Body of pancreas (tissue), 4 donors: ENCODE data around the gene LDLRAP1. TPM values are rescaled to one million over a fixed set of nuclear protein-coding genes. Genes with fewer than 3 reads are reported as not detected.

ENCODE experiments used
- ATAC-seq: fragments of 150-250 bp; one replicate; pipeline ENCODE4 v1.9.1; 2016
- DNase-seq, 4 donors: peaks; one replicate each; pipeline ENCODE4 v3.0.0-alpha.2; 2019
- H3K27ac ChIP-seq, 4 donors: fragments of 200-600 bp; sonication (generic); 1 replicate in 3 of 4; 2 replicates in 1 of 4; pipeline versions ENCODE4 v1.5.1 to v1.6.1; 2016 to 2019; ENCODE audit warnings: mild to moderate bottlenecking in 1 of 4, mixed read lengths in 1 of 4, moderate library complexity in 1 of 4
- H3K27me3 ChIP-seq, 2 donors: fragments of 200-600 bp; sonication (generic); one replicate each; pipeline ENCODE4 v1.6.0; 2016; ENCODE audit warnings: mild to moderate bottlenecking in 1 of 2
- H3K36me3 ChIP-seq, 2 donors: fragments of 200-600 bp; sonication (generic); replicated peaks in 1 of 2; 2 replicates each; pipeline ENCODE4 v1.5.1; 2016; ENCODE audit warnings: low read depth in 2 of 2; ENCODE audit not compliant: insufficient read depth in 1 of 2
- H3K4me1 ChIP-seq: fragments of 200-600 bp; sonication (generic); one replicate; pipeline ENCODE4 v1.6.0; 2016
- H3K4me3 ChIP-seq, 2 donors: fragments of 200-600 bp; sonication (generic); 1 replicate in 1 of 2; 2 replicates in 1 of 2; pipeline ENCODE4 v1.5.1; 2016 to 2019
- H3K9me3 ChIP-seq, 3 donors: fragments of 200-600 bp; sonication (generic); 1 replicate in 2 of 3; 2 replicates in 1 of 3; pipeline ENCODE4 v1.5.1; 2016
- CTCF ChIP-seq, 7 experiments: fragments of 450-650 bp in 4 of 7; fragments of 200-600 bp in 3 of 7; sonication (generic) in 3 of 7; IDR thresholded peaks; one replicate each; pipeline ENCODE4 v1.5.1; 2016 to 2019; ENCODE audit warnings: antibody characterized with exemption in 7 of 7
- POLR2A ChIP-seq, 3 donors: fragments of 450-650 bp; IDR thresholded peaks; one replicate each; pipeline ENCODE4 v1.6.1; 2016; ENCODE audit warnings: antibody characterized with exemption in 3 of 3, mild to moderate bottlenecking in 2 of 3
- WGBS, 2 donors: methylation state at CpG; one replicate each; pipeline ENCODE4 v1.1.5; 2017; 5-methylcytosine and 5-hydroxymethylcytosine counted together
- intact Hi-C: fragments of 100-400 bp; cut with DNase I; formaldehyde crosslinking; loops from one replicate; pipeline ENCODE4 v1.15.1; 2023
- total RNA-seq, 2 donors: library from RNA; depleted of rRNA; stranded (reverse); fragments of >200 nt; gene quantifications; one replicate each; pipeline ENCODE4 v1.1.0, GENCODE V29; 2016

LDLRAP1 gene
- total RNA-seq, 2 donors from 2014 or later: 20.8 to 23.7 TPM

- H3K4me3 ChIP-seq: no peak overlapping the region
- intact Hi-C loops: no loop called here
- no peaks in the 10 kb centered on the region for H3K36me3 ChIP-seq
- H3K27me3 ChIP-seq: no peaks in the 10 kb centered on the region
- peaks cover 17% of the 10 kb centered on the region for H3K4me1 ChIP-seq
- TF ChIP-seq POLR2A (IDR thresholded peaks at IDR 0.05) (no peak), CTCF (IDR thresholded peaks at IDR 0.05) (no peak)
- DNase-seq (no peak), ATAC-seq (no peak)
- WGBS, 2 donors: 72 to 76% methylated on average over 7 of the region's 7 CpGs
- H3K27ac ChIP-seq: no peak overlapping the region
- H3K9me3 ChIP-seq: no peaks in the 10 kb centered on the region
Measured at GRCh38 chr1:25537153-25537831, 6.1 kb upstream of the LDLRAP1 start.

- TF ChIP-seq CTCF (IDR thresholded peaks at IDR 0.05) (no peak), POLR2A (IDR thresholded peaks at IDR 0.05) (no peak)
- Histone ChIP-seq H3K4me1 (peaks cover 21% of the 10 kb centered on the region), H3K27ac (no peak overlapping the region), H3K9me3 (no peaks in the 10 kb centered on the region), H3K36me3 (no peaks in the 10 kb centered on the region), H3K27me3 (no peaks in the 10 kb centered on the region), H3K4me3 (no peak overlapping the region)
- intact Hi-C loops: no loop called here
- 84 to 100% methylated on average over 1 to 4 of the region's 4 CpGs for WGBS, 2 donors
- no peak for ATAC-seq
- no peak for DNase-seq
Measured at GRCh38 chr1:25538191-25538767, 5.1 kb upstream of the LDLRAP1 start.

- no peak overlapping the region for H3K4me3 ChIP-seq
- DNase-seq: peak in 3 of 4 donors; percentile 49 to 64 (median 59)
- no peaks in the 10 kb centered on the region for H3K27me3 ChIP-seq
- no peaks in the 10 kb centered on the region for H3K36me3 ChIP-seq
- H3K27ac ChIP-seq: peak overlapping the region in 3 of 4 donors; percentile 8 to 47 (median 28)
- peaks cover 38% of the 10 kb centered on the region for H3K4me1 ChIP-seq
- TF ChIP-seq POLR2A (IDR thresholded peaks at IDR 0.05): no peak
- TF ChIP-seq CTCF (IDR thresholded peaks at IDR 0.05): no peak
- no peaks in the 10 kb centered on the region for H3K9me3 ChIP-seq
- 62 to 79% methylated on average over 13 of the region's 13 CpGs for WGBS, 2 donors
- no peak for ATAC-seq
- intact Hi-C loops: no loop called here
Measured at GRCh38 chr1:25540750-25541342, 2.6 kb upstream of the LDLRAP1 start.

GRCh38 chr1:25541425-25541824 is 2.0 kb upstream of the LDLRAP1 start:
- ATAC-seq (no peak), DNase-seq (no peak)
- intact Hi-C loops: no loop called here
- Histone ChIP-seq H3K9me3 (no peaks in the 10 kb centered on the region), H3K4me1 (peaks cover 44% of the 10 kb centered on the region), H3K36me3 (no peaks in the 10 kb centered on the region), H3K4me3 (no peak overlapping the region), H3K27ac (peak overlapping the region in 3 of 4 donors; percentile 8 to 47 (median 28)), H3K27me3 (no peaks in the 10 kb centered on the region)
- 73 to 86% methylated on average over 1 of the region's 1 CpG for WGBS, 2 donors
- TF ChIP-seq POLR2A (IDR thresholded peaks at IDR 0.05) (no peak), CTCF (IDR thresholded peaks at IDR 0.05) (no peak)
